Activated naive CD8-positive, alpha-beta T cell treated with anti-CD3 and anti-CD28 coated beads for 36 hours (primary cell): ENCODE data around the gene UBL5. TPM values are rescaled to one million over a fixed set of nuclear protein-coding genes. Genes with fewer than 3 reads are reported as not detected.
"Not testable (repeated sequence)": the region's sequence is repeated elsewhere in the genome, so short reads cannot be mapped to it uniquely, and the experiment has no call there.

Experiments
- DNase-seq: peaks from one replicate; pipeline ENCODE4 v3.0.0; 2021
- H3K27ac Mint-ChIP-seq: one replicate; pipeline ENCODE4 v1.8.0; 2022; ENCODE audit warnings: mild to moderate bottlenecking, moderate library complexity, mixed read lengths
- H3K27me3 Mint-ChIP-seq: one replicate; pipeline ENCODE4 v1.8.0; 2022; ENCODE audit warnings: mild to moderate bottlenecking, mixed read lengths
- H3K36me3 Mint-ChIP-seq: one replicate; pipeline ENCODE4 v1.8.0; 2021; ENCODE audit warnings: mild to moderate bottlenecking, mixed read lengths
- H3K4me1 Mint-ChIP-seq: one replicate; pipeline ENCODE4 v1.8.0; 2021; ENCODE audit warnings: mixed read lengths
- H3K4me3 Mint-ChIP-seq: one replicate; pipeline ENCODE4 v1.8.0; 2022; ENCODE audit warnings: mild to moderate bottlenecking, moderate library complexity, mixed read lengths
- H3K9me3 Mint-ChIP-seq: one replicate; pipeline ENCODE4 v1.8.0; 2022; ENCODE audit warnings: mixed read lengths
- total RNA-seq, 2 experiments: library from RNA; stranded (reverse); gene quantifications; one replicate each; pipeline ENCODE4 v1.2.3, GENCODE V29; 2021

UBL5 gene
- total RNA-seq, 2 experiments from 2014 or later: 344 to 347 TPM

GRCh38 chr19:9796113-9796773 is 31.5 kb upstream of the UBL5 start:
- Mint-ChIP-seq H3K4me3 (no peak overlapping the region), H3K4me1 (peaks cover 15% of the 10 kb centered on the region), H3K9me3 (peaks cover 4% of the 10 kb centered on the region), H3K36me3 (peaks cover 6% of the 10 kb centered on the region), H3K27me3 (no peaks in the 10 kb centered on the region), H3K27ac (peak overlapping the region; percentile 58)
- DNase-seq: peak; percentile 81

GRCh38 chr19:9797871-9798270 is 29.8 kb upstream of the UBL5 start:
- H3K36me3 Mint-ChIP-seq: peaks cover 6% of the 10 kb centered on the region
- H3K4me3 Mint-ChIP-seq: no peak overlapping the region
- peaks cover 12% of the 10 kb centered on the region for H3K4me1 Mint-ChIP-seq
- no peaks in the 10 kb centered on the region for H3K27me3 Mint-ChIP-seq
- H3K9me3 Mint-ChIP-seq: peaks cover 4% of the 10 kb centered on the region
- no peak overlapping the region for H3K27ac Mint-ChIP-seq
- DNase-seq: no peak

- Mint-ChIP-seq H3K36me3 (no peaks in the 10 kb centered on the region), H3K27me3 (no peaks in the 10 kb centered on the region), H3K4me3 (no peak overlapping the region), H3K27ac (no peak overlapping the region), H3K9me3 (no peaks in the 10 kb centered on the region), H3K4me1 (peaks cover 11% of the 10 kb centered on the region)
- no peak for DNase-seq
Observed at GRCh38 chr19:9799162-9799561, 28.6 kb upstream of the UBL5 start.

GRCh38 chr19:9801976-9802375 is 25.7 kb upstream of the UBL5 start:
- H3K27me3 Mint-ChIP-seq: no peaks in the 10 kb centered on the region
- H3K4me1 Mint-ChIP-seq: peaks cover 4% of the 10 kb centered on the region
- H3K27ac Mint-ChIP-seq: no peak overlapping the region
- H3K4me3 Mint-ChIP-seq: no peak overlapping the region
- no peaks in the 10 kb centered on the region for H3K9me3 Mint-ChIP-seq
- H3K36me3 Mint-ChIP-seq: no peaks in the 10 kb centered on the region
- no peak for DNase-seq

- no peak overlapping the region for H3K4me3 Mint-ChIP-seq
- H3K4me1 Mint-ChIP-seq: peaks cover 17% of the 10 kb centered on the region
- H3K27ac Mint-ChIP-seq: no peak overlapping the region
- H3K27me3 Mint-ChIP-seq: no peaks in the 10 kb centered on the region
- no peaks in the 10 kb centered on the region for H3K9me3 Mint-ChIP-seq
- DNase-seq: no peak
- peaks cover 16% of the 10 kb centered on the region for H3K36me3 Mint-ChIP-seq
Observed at GRCh38 chr19:9806803-9807202, 20.9 kb upstream of the UBL5 start.

GRCh38 chr19:9808855-9809824 is 18.6 kb upstream of the UBL5 start:
- Mint-ChIP-seq H3K9me3 (no peaks in the 10 kb centered on the region), H3K4me1 (peaks cover 15% of the 10 kb centered on the region), H3K4me3 (no peak overlapping the region), H3K36me3 (peaks cover 22% of the 10 kb centered on the region), H3K27me3 (no peaks in the 10 kb centered on the region), H3K27ac (peak overlapping the region; percentile 21)
- DNase-seq: no peak

GRCh38 chr19:9811139-9811538 is 16.6 kb upstream of the UBL5 start:
- peaks cover 36% of the 10 kb centered on the region for H3K36me3 Mint-ChIP-seq
- DNase-seq: no peak
- no peaks in the 10 kb centered on the region for H3K9me3 Mint-ChIP-seq
- H3K27me3 Mint-ChIP-seq: no peaks in the 10 kb centered on the region
- H3K4me3 Mint-ChIP-seq: no peak overlapping the region
- peaks cover 15% of the 10 kb centered on the region for H3K4me1 Mint-ChIP-seq
- no peak overlapping the region for H3K27ac Mint-ChIP-seq

- Mint-ChIP-seq H3K9me3 (peaks cover 9% of the 10 kb centered on the region), H3K36me3 (peaks cover 34% of the 10 kb centered on the region), H3K27ac (peak overlapping the region; percentile 93), H3K4me3 (peak overlapping the region; percentile 90), H3K4me1 (peaks cover 15% of the 10 kb centered on the region), H3K27me3 (no peaks in the 10 kb centered on the region)
- DNase-seq: no peak
Observed at GRCh38 chr19:9818175-9818733, 9.5 kb upstream of the UBL5 start.

GRCh38 chr19:9818734-9819595 is 8.8 kb upstream of the UBL5 start, which contains the start of gene FBXL12:
FBXL12 (minus strand) TSS chr19:9819079; CDS start chr19:9818813, 266 bp downstream.
- peak; percentile 100 for DNase-seq
- peaks cover 9% of the 10 kb centered on the region for H3K9me3 Mint-ChIP-seq
- H3K36me3 Mint-ChIP-seq: peaks cover 29% of the 10 kb centered on the region
- no peaks in the 10 kb centered on the region for H3K27me3 Mint-ChIP-seq
- H3K4me1 Mint-ChIP-seq: peaks cover 16% of the 10 kb centered on the region
- peak within 1 kb of the TSS; percentile 90 for H3K4me3 Mint-ChIP-seq
- H3K27ac Mint-ChIP-seq: peak within 1 kb of the TSS; percentile 93

- peak overlapping the region; percentile 90 for H3K4me3 Mint-ChIP-seq
- H3K27ac Mint-ChIP-seq: peak overlapping the region; percentile 93
- H3K9me3 Mint-ChIP-seq: peaks cover 9% of the 10 kb centered on the region
- H3K36me3 Mint-ChIP-seq: peaks cover 28% of the 10 kb centered on the region
- no peak for DNase-seq
- peaks cover 16% of the 10 kb centered on the region for H3K4me1 Mint-ChIP-seq
- H3K27me3 Mint-ChIP-seq: no peaks in the 10 kb centered on the region
Observed at GRCh38 chr19:9819596-9819909, 8.2 kb upstream of the UBL5 start.

- Mint-ChIP-seq H3K4me3 (peak overlapping the region; percentile 90), H3K36me3 (peaks cover 24% of the 10 kb centered on the region), H3K4me1 (peaks cover 16% of the 10 kb centered on the region)
- H3K27ac Mint-ChIP-seq, DNase-seq, H3K27me3 Mint-ChIP-seq, H3K9me3 Mint-ChIP-seq: not testable (repeated sequence)
Observed at GRCh38 chr19:9820034-9820433, 7.7 kb upstream of the UBL5 start.

- Mint-ChIP-seq H3K36me3 (peaks cover 14% of the 10 kb centered on the region), H3K27ac (no peak overlapping the region)
Observed at GRCh38 chr19:9823816-9824215, 3.9 kb upstream of the UBL5 start.

GRCh38 chr19:9828551-9829063 is 889 bp downstream of the UBL5 start:
- Mint-ChIP-seq H3K27me3 (no peaks in the 10 kb centered on the region), H3K4me3 (peak overlapping the region; percentile 100), H3K27ac (peak overlapping the region; percentile 67), H3K9me3 (no peaks in the 10 kb centered on the region), H3K4me1 (peaks cover 17% of the 10 kb centered on the region), H3K36me3 (peaks cover 17% of the 10 kb centered on the region)
- no peak for DNase-seq

More at GRCh38 chr19:9823816-9824215, 3.9 kb upstream of the UBL5 start:
- Mint-ChIP-seq H3K9me3 (no peaks in the 10 kb centered on the region), H3K4me3 (no peak overlapping the region), H3K27me3 (no peaks in the 10 kb centered on the region), H3K4me1 (peaks cover 16% of the 10 kb centered on the region)
- no peak for DNase-seq

- Mint-ChIP-seq H3K27ac (peak overlapping the region; percentile 55), H3K4me3 (peak overlapping the region; percentile 91), H3K36me3 (peaks cover 11% of the 10 kb centered on the region), H3K27me3 (no peaks in the 10 kb centered on the region), H3K9me3 (no peaks in the 10 kb centered on the region), H3K4me1 (peaks cover 23% of the 10 kb centered on the region)
- no peak for DNase-seq
Observed at GRCh38 chr19:9834307-9834725, 6.6 kb downstream of the UBL5 start.
